NOMO-1 treated with DMSO at 0.1 percent for 48 hours (cell line): ENCODE measurements around the gene PCDH7.

Experiments used
- DNase-seq: peaks from one replicate; lab custom pipeline; 2025; ENCODE audit not compliant: unreplicated experiment; lab: John Stamatoyannopoulos, UW

PCDH7 gene

GRCh38 chr4:30776921-30777415 lies 56.8 kb downstream of the PCDH7 start:
- DNase-seq: no peak
